Measurements from ENCODE around the gene SHISA7. TPM values are rescaled to one million over a fixed set of nuclear protein-coding genes. Genes with fewer than 3 reads are reported as not detected.

The SHISA7 gene
- polyA plus RNA-seq, 3 donors = 0.01 TPM; not detected in 2

GRCh38 chr19:55484593-55485438, 41.7 kb upstream of the SHISA7 start, which contains the start of gene NAT14:
Gene NAT14, plus strand, starts transcription at chr19:55485188. Its CDS starts 521 bp downstream, at chr19:55485709.
- intact Hi-C loops (cut with micrococcal nuclease) = no loop called here
- 1% methylated on average over 57 of the region's 78 CpGs for WGBS (ENCODE audit: insufficient coverage)

More at GRCh38 chr19:55484593-55485438, 41.7 kb upstream of the SHISA7 start, which contains the start of gene NAT14:
- Mint-ChIP-seq H3K9me3 (peaks cover 0 to 2% (median 0%) of the 10 kb centered on the region in 7 donors), H3K4me3 (peak within 1 kb of the TSS; percentile 71 to 72), H3K36me3 (peaks cover 16 to 24% of the 10 kb centered on the region in 2 donors), H3K4me1 (peaks cover 17% of the 10 kb centered on the region), H3K27ac (peak within 1 kb of the TSS in 6 of 7 donors; percentile 54 to 85 (median 70)), H3K27me3 (ENCODE audit: low read depth in 3 of 3) (peaks cover 5 to 32% (median 12%) of the 10 kb centered on the region in 3 donors)
- Histone ChIP-seq H3K36me3 (replicated peaks in 1 of 2; ENCODE audit: control insufficient read depth in 1 of 2, insufficient read depth in 2 of 2, low read length in 2 of 2) (peaks cover 16 to 25% of the 10 kb centered on the region in 2 donors), H3K9ac (ENCODE audit: insufficient read depth, low read length, poor library complexity, severe bottlenecking) (peak within 1 kb of the TSS; percentile 53), H3K4me1 (ENCODE audit: control insufficient read depth in 1 of 2, insufficient read depth in 2 of 2, low read length in 2 of 2) (peaks cover 12 to 17% of the 10 kb centered on the region in 2 donors), H3K4me2 (replicated peaks; ENCODE audit: extremely low read depth, low read length, poor library complexity, severe bottlenecking) (peak within 1 kb of the TSS; percentile 82), H3K27ac (ENCODE audit: low read depth in 1 of 2, low read length in 2 of 2) (no peak within 1 kb of the TSS), H3K4me3 (replicated peaks in 1 of 3; ENCODE audit: low read depth in 2 of 3, low read length in 3 of 3) (peak within 1 kb of the TSS; percentile 8 to 69 (median 27)), H2AFZ (ENCODE audit: insufficient read depth, low read depth, low read length, poor library complexity, severe bottlenecking) (peak within 1 kb of the TSS; percentile 46), H3K27me3 (ENCODE audit: control insufficient read depth in 2 of 2, insufficient read depth in 2 of 2, low read length in 2 of 2) (no peaks in the 10 kb centered on the region), H3K79me2 (ENCODE audit: insufficient read depth, low read length) (no peaks in the 10 kb centered on the region), H3K9me3 (replicated peaks in 1 of 2; ENCODE audit: control insufficient read depth in 1 of 2, insufficient read depth in 1 of 2, low read length in 2 of 2) (no peaks in the 10 kb centered on the region), H4K20me1 (ENCODE audit: insufficient read depth, low read length) (peaks cover 25% of the 10 kb centered on the region)
- no peak for TF ChIP-seq CTCF (IDR thresholded peaks at IDR 0.05)
- peak; percentile 25 to 41 (median 34) for DNase-seq

Measured in CD14-positive monocyte (primary cell).